Keratinocyte (primary cell): Measurements from ENCODE around the gene HLF. TPM values are rescaled to one million over a fixed set of nuclear protein-coding genes. Genes with fewer than 3 reads are reported as not detected.

Experiments used
- DNase-seq: peaks from one replicate; pipeline ENCODE4 v3.0.0-alpha.2; 2011; ENCODE audit warnings: low read depth, missing footprints, low spot score
- FAIRE-seq: peaks from 2 replicates; lab custom pipeline; 2011; peaks lifted over from hg19 to GRCh38; lab: Jason Lieb, UNC
- H2AFZ ChIP-seq: 2 replicates; pipeline ENCODE4 v1.6.0; 2012; ENCODE audit warnings: low read length, control low read depth, inconsistent platforms; ENCODE audit not compliant: control insufficient read depth
- H3K27ac ChIP-seq: 2 replicates; pipeline ENCODE4 v1.5.1; 2011; ENCODE audit warnings: low read length; ENCODE audit not compliant: control insufficient read depth, insufficient read depth
- H3K27me3 ChIP-seq: 3 replicates; pipeline ENCODE4 v1.6.0; 2011; ENCODE audit warnings: low read length; ENCODE audit not compliant: control insufficient read depth, insufficient read depth; ENCODE audit errors: extremely low read depth
- H3K36me3 ChIP-seq, 2 experiments: 2 replicates in 1 of 2; 3 replicates in 1 of 2; pipeline ENCODE4 v1.5.1; 2011; ENCODE audit warnings: low read length in 2 of 2, mild to moderate bottlenecking in 1 of 2; ENCODE audit not compliant: control insufficient read depth in 2 of 2, insufficient read depth in 2 of 2; ENCODE audit errors: extremely low read depth in 1 of 2
- H3K4me1 ChIP-seq: 3 replicates; pipeline ENCODE4 v1.5.1; 2011; ENCODE audit warnings: low read length; ENCODE audit not compliant: control insufficient read depth, insufficient read depth; ENCODE audit errors: extremely low read depth
- H3K4me2 ChIP-seq: 3 replicates; pipeline ENCODE4 v1.6.0; 2011; ENCODE audit warnings: low read depth, low read length; ENCODE audit not compliant: control insufficient read depth, insufficient read depth; ENCODE audit errors: extremely low read depth
- H3K4me3 ChIP-seq, 3 experiments: fragments of 200-600 bp in 1 of 3; sonication (generic) in 1 of 3; 2 replicates in 2 of 3; 3 replicates in 1 of 3; pipeline ENCODE4 v1.5.1; 2011 to 2016; ENCODE audit warnings: low read length in 3 of 3, mild to moderate bottlenecking in 3 of 3, control low read depth in 2 of 3, inconsistent platforms in 1 of 3, low read depth in 1 of 3, mixed read lengths in 1 of 3, mixed run types in 1 of 3, moderate library complexity in 1 of 3; ENCODE audit not compliant: control insufficient read depth in 2 of 3, insufficient read depth in 2 of 3; ENCODE audit errors: extremely low read depth in 1 of 3
- H3K79me2 ChIP-seq: 2 replicates; pipeline ENCODE4 v1.6.0; 2012; ENCODE audit warnings: low read length; ENCODE audit not compliant: control insufficient read depth, insufficient read depth
- H3K9ac ChIP-seq: 3 replicates; pipeline ENCODE4 v1.6.0; 2011; ENCODE audit warnings: low read length; ENCODE audit not compliant: control insufficient read depth, insufficient read depth; ENCODE audit errors: extremely low read depth
- H3K9me1 ChIP-seq: 3 replicates; pipeline ENCODE4 v1.6.0; 2011; ENCODE audit warnings: low read length; ENCODE audit not compliant: control insufficient read depth, insufficient read depth; ENCODE audit errors: extremely low read depth
- H3K9me3 ChIP-seq: 2 replicates; pipeline ENCODE4 v1.5.1; 2012; ENCODE audit warnings: low read depth, low read length; ENCODE audit not compliant: control insufficient read depth
- H4K20me1 ChIP-seq: 3 replicates; pipeline ENCODE4 v1.6.0; 2011; ENCODE audit warnings: low read length; ENCODE audit not compliant: control insufficient read depth, insufficient read depth; ENCODE audit errors: extremely low read depth
- EZH2 ChIP-seq: IDR thresholded peaks from one replicate; pipeline ENCODE4 v1.6.1; 2012; ENCODE audit warnings: inconsistent platforms, mild to moderate bottlenecking, low read length, moderate library complexity
- dilution Hi-C: fragments of 300-500 bp; cut with MboI; formaldehyde crosslinking; loops from one replicate; pipeline ENCODE4 v1.7.0; 2020; ENCODE audit warnings: low sequenced_read_pairs; ENCODE audit not compliant: extremely low pct_ligation_motif_present
- polyA plus RNA-seq, 5 experiments: library from polyadenylated mRNA; depleted of rRNA in 3 of 5; stranded (reverse) in 3 of 5; stranded (forward) in 1 of 5; unstranded in 1 of 5; fragments of >200 nt; gene quantifications; 1 replicate in 1 of 5; 2 replicates in 3 of 5; 3 replicates in 1 of 5; pipeline versions ENCODE4 v1.2.1 to v1.2.3, GENCODE V29; 2011 to 2012; ENCODE audit warnings: missing spikeins in 2 of 5, low read depth in 1 of 5, low replicate concordance in 1 of 5
- TF ChIP-seq, protein P1 (sequence below), 3 experiments: IDR thresholded peaks in 1 of 3; conservative IDR thresholded peaks in 1 of 3; optimal IDR thresholded peaks in 1 of 3; 2 replicates in 2 of 3; 3 replicates in 1 of 3; pipeline versions ENCODE3 to v1.5.1; 2011; ENCODE audit warnings: low read length in 3 of 3, mild to moderate bottlenecking in 3 of 3, moderate library complexity in 2 of 3, control low read depth in 1 of 3, inconsistent platforms in 1 of 3; ENCODE audit not compliant: insufficient read depth in 2 of 3; ENCODE audit errors: extremely low read depth in 1 of 3

HLF gene
- polyA plus RNA-seq, 1 donor (not counting 4 experiments of a cell fraction or from before 2014, with no cell fraction given) = 0.21 TPM

DNA sequence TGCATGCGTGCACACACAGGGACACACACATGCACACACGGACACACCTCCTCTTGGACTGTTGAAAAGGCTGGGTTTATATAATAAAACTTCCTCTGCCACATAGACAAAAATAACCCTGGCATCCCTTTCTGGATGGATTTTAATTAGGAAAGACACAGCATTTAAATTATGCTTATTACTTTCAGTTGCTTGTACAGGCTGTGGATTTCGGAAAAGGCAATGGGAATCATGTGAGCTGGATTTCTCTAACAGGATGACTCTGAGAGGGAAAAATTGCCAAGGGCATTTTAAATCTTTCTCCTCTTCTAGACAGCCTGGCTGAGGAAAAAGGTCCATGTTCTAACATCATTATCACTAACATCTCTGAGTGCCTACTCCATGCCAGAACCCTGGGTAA lies 75.9 kb downstream of the HLF start:
- Histone ChIP-seq H3K27ac (no peak overlapping the region), H3K27me3 (no peaks in the 10 kb centered on the region), H3K4me3 (no peak overlapping the region), H3K9me3 (no peaks in the 10 kb centered on the region), H3K4me2 (no peak overlapping the region), H3K9me1 (no peaks in the 10 kb centered on the region), H3K4me1 (no peaks in the 10 kb centered on the region), H3K36me3 (no peaks in the 10 kb centered on the region), H3K79me2 (no peaks in the 10 kb centered on the region), H3K9ac (no peak overlapping the region), H4K20me1 (no peaks in the 10 kb centered on the region), H2AFZ (no peak overlapping the region)
- DNase-seq = no peak
- dilution Hi-C loops = no loop called here
- FAIRE-seq = no peak
- no peak for TF ChIP-seq EZH2
- TF ChIP-seq, protein P1, sequence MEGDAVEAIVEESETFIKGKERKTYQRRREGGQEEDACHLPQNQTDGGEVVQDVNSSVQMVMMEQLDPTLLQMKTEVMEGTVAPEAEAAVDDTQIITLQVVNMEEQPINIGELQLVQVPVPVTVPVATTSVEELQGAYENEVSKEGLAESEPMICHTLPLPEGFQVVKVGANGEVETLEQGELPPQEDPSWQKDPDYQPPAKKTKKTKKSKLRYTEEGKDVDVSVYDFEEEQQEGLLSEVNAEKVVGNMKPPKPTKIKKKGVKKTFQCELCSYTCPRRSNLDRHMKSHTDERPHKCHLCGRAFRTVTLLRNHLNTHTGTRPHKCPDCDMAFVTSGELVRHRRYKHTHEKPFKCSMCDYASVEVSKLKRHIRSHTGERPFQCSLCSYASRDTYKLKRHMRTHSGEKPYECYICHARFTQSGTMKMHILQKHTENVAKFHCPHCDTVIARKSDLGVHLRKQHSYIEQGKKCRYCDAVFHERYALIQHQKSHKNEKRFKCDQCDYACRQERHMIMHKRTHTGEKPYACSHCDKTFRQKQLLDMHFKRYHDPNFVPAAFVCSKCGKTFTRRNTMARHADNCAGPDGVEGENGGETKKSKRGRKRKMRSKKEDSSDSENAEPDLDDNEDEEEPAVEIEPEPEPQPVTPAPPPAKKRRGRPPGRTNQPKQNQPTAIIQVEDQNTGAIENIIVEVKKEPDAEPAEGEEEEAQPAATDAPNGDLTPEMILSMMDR (optimal IDR thresholded peaks at IDR 0.05 in 1 of 3, IDR thresholded peaks at IDR 0.05 in 1 of 3, conservative IDR thresholded peaks at IDR 0.05 in 1 of 3; ENCODE audit: extremely low read depth in 1 of 3, insufficient read depth in 2 of 3, low read length in 3 of 3) = no peak

DNA sequence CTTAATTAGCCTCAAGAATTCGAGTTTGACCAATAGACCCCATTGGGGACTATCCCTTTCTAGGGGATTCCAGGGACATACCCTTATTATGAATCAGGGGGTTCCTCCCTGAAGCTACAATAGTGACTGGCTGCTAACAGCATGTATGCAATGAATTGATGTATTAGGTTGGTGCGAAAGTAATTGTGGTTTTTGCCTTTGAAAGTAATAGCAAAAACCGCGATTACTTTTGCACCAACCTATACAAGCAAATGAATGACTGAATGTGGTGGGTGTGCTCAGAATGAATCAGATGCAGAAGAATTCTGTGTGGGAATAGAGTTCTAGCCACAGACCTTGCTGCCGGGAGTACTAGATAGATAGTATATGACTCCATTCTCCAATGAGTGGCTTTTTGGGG lies 76.7 kb downstream of the HLF start:
- no peak overlapping the region for H3K27ac ChIP-seq
- dilution Hi-C loops = no loop called here
- no peaks in the 10 kb centered on the region for H3K4me1 ChIP-seq
- no peak overlapping the region for H3K9ac ChIP-seq
- H3K4me3 ChIP-seq = no peak overlapping the region
- FAIRE-seq = peak; percentile 13
- no peak overlapping the region for H2AFZ ChIP-seq
- no peaks in the 10 kb centered on the region for H3K9me3 ChIP-seq
- no peak overlapping the region for H3K4me2 ChIP-seq
- no peaks in the 10 kb centered on the region for H3K9me1 ChIP-seq
- H3K79me2 ChIP-seq = no peaks in the 10 kb centered on the region
- no peaks in the 10 kb centered on the region for H3K27me3 ChIP-seq
- DNase-seq = peak; percentile 57
- H3K36me3 ChIP-seq = no peaks in the 10 kb centered on the region
- H4K20me1 ChIP-seq = no peaks in the 10 kb centered on the region
- TF ChIP-seq, protein P1 (optimal IDR thresholded peaks at IDR 0.05 in 1 of 3, IDR thresholded peaks at IDR 0.05 in 1 of 3, conservative IDR thresholded peaks at IDR 0.05 in 1 of 3; ENCODE audit: extremely low read depth in 1 of 3, insufficient read depth in 2 of 3, low read length in 3 of 3) = no peak
- no peak for TF ChIP-seq EZH2
